Activated CD4-positive, alpha-beta T cell treated with anti-CD3 and anti-CD28 coated beads for 4 hours (primary cell): Measurements from ENCODE around the gene GPRIN1.
A peak's percentile ranks its signal among the peaks of the same experiment; 100 is the strongest.

Source experiments
- DNase-seq, 2 donors: peaks; one replicate each; pipeline ENCODE4 v3.0.0-alpha.2; 2020

Gene GPRIN1

DNA sequence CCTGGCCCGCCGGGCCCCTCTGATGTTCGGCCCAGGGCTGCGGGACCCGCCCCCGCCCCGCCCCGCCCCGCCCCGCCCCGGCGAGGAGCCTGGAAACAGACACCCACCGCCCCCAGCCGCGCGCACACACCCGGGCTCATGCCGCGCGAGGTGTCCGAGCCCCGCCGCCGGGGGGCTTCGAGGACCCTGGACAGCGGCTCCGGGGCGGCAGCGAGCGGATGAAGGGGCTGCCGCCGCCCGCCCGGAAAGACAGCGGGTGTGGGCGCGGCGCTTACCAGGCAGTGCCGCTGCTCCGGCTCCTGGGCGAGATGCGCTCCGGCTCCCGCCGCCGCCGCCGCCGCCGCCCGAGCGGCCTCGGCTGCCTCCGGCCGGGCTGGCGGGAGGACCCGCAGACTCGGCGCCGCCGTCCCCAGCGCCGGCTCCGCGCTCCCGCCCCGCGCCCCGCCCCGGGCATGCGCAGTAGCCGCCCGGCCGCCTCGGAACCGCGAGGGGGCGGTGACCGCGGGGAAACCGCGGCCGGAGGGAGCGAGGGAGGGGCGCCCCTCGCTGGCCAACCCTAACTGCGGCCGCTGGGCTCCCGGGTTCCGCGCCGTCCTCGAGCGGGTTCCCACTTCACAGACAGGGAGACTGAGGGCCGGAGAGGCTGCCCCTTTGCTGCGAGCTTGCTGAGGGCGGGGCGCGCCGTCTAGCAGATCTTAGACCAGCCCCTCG, at the start of gene GPRIN1:
Gene GPRIN1 (minus strand): TSS at position 433 of the 711 bp plus-strand sequence. CDS start 10,322 bp downstream, outside the sequence.
- peak; percentile 17 to 48 for DNase-seq

DNA sequence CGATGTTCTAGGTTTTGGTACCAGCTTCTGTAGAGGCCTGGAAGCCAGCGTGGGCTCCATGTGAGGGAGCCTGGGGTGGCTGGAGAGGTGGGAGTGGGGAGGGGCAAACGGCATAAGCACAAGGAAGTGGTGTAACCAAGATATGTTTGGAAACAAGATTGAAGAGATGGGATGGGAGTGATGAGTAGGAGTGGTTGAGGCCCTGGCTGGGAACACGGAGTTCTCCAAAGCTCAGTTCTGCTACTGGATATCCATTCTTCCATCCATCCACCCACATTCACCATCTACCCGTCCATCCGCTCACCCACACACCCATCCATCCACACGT, 49.5 kb upstream of the GPRIN1 start:
- DNase-seq, result no peak

DNA sequence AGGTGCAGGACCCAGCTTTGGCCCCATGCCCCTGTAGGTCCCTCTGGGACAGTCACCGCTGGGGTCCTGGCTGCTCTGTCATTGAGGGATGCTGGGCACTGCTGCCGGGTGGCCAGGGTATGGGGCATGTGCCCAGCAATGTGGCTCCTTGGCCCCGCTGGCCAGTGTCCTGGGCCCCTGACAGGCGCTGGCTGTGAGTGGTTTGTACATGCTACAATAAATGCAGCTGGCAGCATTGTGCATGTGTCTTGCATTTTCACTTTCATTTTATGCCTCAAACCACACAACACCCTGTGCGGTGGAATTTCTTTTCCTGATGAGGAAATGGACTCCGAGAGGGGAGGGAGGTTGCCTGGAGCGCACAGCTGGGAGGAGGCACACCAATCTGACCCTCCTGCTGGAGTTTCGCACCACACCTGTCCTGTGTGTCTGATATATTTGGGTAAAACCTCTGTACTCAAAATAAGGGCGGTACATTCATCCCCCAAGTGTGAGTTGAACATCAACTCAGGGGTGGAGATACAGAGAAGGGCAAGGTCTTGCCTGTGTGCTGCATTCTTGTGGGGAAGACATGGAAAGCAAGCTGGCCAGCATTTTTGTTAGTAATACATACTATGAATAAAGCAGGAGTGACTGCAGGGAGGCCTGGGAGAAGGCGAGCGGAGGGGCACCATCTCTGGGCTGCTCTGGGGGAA, 49.0 kb upstream of the GPRIN1 start:
- no peak for DNase-seq

DNA sequence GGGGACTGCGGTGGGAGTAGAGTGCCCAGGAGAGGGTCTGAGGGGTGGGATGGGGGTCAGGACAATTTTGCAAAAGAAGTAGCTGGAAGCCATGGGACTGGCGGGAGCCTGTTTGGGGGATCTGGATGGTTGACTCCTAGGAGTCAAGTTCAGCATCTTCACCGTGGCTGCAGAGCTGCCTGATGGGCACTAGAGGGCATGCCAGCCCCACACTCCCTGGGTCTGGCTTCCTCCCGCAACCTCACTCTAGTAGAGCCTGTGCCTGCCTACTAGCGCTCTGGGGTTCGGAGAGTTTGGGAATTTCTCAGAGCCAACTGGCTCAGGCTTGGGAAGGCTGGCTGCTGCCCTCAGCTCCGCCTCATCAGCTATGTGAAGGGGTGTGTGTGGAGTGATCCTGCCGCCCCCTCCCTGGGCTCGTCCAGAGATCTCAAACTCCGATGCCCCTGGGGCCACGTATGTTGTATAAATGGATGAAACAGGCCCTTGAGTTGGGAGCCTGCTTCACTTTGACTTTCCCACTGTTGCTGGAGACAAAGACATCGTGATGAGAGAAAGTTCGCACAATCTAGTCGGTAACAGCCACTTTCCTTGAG, 48.1 kb upstream of the GPRIN1 start:
- DNase-seq, result peak; percentile 68

DNA sequence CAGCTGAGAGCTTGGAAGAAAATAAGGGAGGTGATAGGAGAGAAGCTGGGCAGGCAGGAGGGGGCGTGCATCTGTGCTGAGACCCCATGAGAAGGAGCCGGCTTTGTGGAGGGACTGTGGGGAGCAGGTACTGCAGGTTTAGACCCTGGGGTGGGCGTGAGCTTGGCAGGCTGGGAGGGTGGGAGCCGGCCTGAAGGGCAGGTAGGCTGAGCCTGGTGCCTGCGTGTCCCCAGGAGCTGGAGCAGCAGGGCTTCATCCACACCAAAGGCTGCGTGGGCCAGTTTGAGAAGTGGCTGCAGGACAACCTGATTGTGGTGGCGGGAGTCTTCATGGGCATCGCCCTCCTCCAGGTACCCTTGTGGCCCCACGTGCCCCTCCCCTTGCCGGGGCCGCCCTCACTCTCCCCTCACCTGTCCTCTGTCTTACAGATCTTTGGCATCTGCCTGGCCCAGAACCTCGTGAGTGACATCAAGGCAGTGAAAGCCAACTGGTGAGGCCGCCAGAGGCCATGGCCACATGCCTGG, 46.6 kb upstream of the GPRIN1 start:
- DNase-seq, result no peak

DNA sequence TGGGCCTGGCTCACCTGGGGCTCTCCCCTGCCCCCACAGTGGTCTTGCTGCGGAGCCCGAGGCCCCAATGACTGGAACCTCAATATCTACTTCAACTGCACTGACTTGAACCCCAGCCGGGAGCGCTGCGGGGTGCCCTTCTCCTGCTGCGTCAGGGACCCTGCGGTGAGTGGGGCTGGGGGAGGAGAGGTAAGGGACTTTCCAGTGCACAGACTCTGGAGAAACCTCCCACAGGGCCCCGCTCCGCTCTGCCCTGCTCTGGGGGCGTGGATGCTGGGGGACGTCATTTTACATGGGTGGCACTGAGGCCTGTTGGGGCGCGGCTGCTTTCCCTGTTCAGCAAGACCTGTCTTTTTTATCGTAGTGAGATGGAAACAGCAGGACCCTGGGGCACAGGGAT, 44.9 kb upstream of the GPRIN1 start:
- DNase-seq, result peak in 1 of 2 donors; percentile 40

DNA sequence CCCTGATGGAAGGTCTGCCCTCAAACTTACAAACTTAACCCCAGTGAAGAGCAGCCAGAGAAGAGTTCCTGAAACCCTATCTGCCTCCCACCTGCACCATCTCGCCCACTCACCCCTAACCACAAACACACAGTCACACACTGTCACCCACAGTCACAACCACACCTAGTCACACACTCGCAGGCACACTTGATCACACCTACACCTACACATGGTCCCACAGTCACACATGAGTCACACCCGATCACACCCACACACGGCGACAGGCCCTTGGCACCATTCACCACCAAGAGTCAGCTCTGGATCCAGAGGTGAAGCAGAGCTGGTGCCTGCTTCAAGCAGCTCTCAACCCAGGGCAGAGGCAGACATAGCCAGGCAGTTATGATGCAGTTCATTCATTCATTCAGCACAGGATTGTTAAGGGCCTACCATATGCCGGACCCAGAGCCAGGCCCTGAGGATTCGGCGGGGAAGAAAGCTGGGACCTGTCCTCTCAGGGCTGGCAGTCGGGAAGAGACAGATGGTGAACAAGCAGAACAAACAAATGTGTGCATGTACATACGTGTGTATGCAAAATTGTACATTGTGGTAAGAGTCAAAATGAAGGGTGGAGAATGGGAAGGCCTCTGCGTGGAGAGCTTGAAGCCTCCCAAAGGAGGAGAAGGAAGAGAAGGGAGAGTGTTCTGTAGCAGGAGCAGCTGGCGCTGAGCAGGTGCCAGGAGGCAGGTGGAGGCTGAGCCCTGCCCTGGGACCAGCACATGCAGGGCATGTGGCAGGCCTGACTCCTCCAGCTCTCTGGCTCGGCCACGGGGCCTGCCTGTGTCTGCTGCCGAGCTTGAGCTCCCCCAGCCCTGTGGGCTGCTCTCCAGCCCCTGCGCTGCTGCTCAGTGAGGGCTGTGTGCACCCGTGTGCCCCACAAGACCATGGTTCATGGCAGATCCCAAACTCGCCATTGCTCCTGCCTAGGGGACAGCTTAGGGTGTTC, 43.7 kb upstream of the GPRIN1 start:
- DNase-seq, result peak; percentile 88 to 92

DNA sequence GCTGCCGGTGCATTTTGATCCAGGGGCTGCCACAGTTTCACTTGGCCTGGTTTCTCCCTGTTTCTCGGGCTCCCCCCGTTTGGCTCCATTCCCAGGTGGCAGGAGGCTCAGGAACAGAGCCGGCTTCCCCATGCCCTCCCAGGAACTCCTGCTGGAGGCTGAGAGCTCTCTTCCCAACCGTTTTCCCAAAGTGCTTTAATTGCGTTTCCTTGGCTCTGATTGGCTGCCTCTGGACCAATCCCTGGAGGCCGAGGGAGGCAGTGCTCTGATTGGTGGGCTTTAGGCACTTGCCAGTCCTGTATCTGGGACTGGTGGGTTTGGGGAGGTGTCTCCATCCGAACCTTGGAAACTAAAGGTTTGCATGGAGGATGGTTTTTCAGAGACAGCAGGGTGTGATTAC, 42.2 kb upstream of the GPRIN1 start:
- no peak for DNase-seq

DNA sequence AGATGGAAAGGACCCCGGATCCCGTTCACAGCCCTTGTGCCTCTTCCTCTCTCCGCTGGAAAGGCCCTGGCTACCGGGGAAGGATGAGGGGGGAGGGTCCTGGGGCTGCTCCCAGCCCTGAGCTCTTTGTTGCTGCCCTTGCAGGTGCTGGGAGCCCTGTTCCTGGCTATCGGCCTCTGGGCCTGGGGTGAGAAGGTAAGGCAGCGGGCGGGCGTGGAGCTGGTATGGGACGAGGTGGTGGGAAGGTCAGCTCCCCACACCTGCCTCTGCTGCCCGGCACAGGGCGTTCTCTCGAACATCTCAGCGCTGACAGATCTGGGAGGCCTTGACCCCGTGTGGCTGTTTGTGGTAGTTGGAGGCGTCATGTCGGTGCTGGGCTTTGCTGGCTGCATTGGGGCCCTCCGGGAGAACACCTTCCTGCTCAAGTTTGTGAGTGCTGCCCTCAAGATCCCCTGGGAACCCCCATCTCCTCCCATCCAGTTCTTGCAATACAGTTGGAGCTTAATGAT, 41.6 kb upstream of the GPRIN1 start:
- no peak for DNase-seq

DNA sequence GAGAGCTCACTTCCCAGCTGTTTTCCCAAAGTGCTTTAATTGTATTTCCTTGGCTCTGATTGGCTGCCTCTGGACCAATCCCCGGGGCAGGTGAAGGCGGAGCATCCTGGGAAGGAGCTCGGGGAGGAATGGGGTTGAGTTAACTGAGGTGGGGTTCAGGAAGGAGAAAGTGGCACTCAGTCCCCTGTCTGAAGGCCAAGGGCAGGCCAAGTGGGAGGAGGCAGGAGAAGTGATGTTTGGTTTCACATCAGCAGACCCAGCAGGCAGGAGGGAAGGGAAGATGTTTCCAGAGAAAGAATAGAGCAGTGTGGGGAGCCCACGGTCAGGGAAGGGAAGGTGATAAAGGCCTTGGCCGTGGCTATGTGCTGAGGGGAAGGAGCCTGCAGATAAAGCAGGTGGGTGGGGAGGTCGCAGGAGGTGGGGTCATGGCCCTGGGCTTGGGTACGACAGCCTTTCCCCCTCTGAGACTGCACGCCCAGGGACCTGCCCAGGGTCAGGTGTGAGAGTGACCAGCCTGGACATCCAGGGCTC, 40.5 kb upstream of the GPRIN1 start:
- DNase-seq, result no peak

DNA sequence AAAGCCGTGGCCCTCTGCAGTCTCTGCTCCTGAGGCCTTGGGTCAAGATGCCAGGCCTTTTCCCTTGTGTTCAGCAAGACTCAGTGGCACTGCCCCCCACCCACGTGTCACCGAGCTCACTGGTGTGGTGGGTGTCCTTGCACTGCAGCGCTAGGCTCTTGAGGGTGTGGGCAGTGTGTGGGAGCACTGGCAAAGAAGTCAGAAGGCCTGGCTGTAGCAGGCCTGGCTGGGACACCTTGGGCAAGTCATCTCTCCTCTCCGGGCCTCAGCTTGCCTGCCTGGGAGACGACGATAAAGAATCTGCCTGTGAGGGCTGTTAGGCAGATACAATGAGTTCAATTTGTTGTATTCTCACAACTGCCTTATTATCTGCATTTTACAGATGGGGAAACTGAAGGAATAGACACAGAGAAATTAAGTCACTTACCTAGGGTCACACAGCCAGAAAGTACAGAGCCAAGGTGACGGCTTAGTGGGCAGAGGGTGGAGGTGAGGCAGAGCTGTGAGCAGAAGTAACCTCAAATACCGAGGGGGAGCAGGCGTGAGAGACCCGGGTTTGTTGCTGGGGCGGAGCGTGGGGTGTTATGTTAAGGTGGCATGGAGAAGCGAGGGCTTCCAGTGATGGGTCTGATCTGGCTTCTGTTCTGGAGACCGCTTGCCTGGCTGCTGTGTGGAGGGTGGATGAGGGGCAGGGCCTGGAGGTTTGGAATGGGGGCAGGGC, 38.7 kb upstream of the GPRIN1 start:
- DNase-seq, result peak in 1 of 2 donors; percentile 41

DNA sequence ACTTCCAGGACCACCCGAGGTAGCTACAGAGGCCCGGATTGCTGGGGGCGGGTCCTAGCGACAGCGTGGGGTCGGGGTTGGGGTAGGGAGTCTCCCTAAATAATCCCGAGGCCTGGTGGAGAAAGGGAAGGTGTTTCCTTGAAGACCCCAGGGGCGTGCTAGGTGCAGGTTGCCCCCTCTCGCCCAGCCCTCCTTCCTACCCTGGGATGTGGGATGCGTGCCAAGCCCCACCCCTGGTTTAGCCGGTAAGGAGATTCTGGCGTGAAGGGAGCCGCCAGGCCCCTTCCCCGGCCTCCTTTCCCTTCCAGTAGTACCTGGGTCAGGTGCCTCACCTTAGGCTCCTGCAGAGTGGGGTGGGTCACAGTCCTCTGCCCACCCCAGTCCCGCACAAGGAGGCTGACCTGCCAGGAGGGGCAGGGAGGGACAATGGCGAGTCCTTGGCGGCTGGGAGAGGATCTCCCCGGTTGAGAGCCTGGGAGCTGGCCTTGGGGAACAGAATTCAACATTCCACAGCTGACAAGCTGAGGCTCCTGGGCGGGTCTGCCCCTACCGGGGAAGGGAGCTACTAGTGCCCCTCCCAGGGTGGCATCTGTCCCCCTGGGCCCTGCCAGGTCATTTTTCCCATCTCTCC, 38.0 kb upstream of the GPRIN1 start:
- DNase-seq, result no peak

DNA sequence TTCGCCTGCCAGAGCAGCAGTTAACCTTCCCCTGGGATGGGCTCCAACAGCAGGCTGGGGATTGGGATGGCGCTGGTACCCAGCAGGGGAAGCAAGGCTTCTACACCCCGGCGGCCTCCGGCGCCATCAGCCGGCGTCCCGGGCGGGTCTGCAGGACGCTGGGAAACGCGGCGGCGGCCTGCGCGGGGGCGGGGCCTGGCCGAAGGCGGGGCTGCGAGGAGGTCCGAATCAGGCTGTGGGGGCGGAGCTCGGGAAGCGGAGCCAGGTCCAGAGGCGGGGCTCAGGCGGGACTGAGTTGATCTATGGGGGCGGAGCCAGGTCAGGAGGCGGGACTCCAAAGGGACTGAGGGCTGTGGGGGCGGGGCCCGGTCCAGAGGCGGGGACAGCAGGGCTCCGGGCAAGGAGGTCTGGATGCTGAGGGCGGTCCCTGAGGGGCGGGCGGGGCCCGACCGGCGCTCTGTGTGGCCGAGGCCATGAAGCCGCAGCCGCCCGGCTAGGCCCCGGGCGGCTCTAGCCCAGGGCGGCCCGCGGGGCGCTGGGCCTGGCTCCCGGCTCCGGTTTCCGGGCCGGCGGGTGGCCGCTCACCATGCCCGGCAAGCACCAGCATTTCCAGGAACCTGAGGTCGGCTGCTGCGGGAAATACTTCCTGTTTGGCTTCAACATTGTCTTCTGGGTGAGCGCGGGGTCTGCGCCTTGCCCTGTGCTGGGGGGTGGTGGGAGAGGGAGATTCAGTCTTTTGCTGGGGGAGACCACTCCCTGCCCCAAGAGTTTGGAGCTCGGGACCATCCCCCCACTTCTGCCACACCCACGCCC, 37.3 kb upstream of the GPRIN1 start, which contains the start of gene TSPAN17:
Gene TSPAN17 (plus strand): TSS at position 455 of the 813 bp plus-strand sequence. CDS start 132 bp downstream, at position 587.
- peak; percentile 98 to 99 for DNase-seq

DNA sequence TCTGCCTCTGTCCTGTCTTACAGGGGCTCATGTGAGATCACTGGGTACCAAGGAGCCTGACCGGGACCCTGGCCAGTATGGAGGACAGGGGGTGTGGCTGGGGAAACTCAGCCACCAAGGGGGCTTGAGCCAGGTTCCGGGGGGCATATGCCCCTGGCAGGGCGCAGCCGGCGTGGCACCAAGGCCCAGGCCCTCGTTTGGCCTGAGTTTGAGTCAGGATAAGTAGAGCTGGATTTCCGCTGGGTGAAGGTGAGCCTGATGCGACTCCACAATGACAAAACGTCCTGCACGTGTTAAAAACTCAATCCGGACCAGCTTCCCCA, 36.7 kb upstream of the GPRIN1 start:
- DNase-seq, result no peak

DNA sequence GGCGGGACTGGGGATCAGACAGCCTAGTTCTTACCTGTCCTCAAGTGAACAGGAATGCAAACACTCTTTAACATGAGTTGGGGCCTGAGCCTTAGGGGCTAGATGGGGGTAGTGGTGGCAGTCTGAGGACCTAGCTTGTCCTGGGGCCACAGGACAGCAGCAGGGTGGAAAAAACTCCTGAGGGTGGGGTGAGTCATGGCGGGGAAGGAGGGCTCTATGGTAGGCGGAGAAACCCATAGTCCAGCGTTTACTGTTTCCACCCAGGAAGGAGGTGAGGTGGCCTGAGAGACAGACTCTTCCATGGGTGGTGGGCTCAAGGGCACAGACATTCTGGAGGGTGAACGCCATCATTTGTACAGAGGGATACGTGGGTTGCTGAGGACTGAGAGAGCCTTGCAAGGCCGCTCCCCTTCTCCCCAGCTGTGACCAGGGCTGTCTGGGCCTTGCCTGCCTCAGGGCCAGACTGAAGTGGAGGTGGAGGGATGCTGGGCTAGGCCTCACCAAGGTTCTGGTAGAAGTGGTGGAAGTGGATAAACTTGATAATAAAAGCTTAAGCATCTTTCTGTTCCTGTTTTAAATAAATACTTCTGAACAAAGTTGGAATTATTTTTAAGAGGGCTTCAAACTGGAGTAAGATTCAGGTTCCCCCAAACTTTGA, 36.2 kb upstream of the GPRIN1 start:
- no peak for DNase-seq

DNA sequence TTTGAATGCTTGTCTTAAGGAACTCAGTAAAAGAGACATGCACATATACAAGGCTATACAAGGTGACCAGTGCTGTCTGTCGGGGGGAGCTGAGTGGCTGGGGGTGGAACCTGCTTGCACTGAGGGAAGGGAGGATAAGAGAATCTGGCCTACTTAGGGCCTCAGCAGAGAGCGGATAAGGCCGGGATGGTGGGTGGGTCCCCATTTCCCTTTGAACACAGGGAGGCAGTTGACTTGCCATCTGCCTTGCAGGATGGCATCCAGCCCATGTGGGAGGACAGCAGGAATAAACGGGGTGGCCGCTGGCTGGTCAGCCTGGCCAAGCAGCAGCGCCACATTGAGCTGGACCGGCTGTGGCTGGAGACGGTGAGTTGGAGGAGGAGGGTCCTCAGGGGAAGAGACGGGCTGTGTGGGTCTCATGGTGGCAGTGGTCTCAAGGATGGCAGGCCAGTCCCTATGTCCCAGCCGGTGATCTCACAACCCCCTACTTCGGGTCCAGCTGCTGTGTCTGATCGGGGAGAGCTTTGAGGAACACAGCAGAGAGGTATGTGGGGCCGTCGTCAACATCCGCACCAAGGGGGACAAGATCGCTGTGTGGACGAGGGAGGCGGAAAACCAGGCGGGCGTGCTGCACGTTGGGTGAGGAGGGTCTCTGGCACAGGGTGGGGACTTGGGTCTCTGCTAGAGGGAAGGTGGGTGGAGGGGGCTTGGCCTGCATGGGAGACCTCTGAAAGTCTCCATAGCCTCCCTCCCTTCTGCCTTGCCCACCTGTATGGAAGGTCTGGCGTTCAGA, 35.1 kb upstream of the GPRIN1 start:
- no peak for DNase-seq

DNA sequence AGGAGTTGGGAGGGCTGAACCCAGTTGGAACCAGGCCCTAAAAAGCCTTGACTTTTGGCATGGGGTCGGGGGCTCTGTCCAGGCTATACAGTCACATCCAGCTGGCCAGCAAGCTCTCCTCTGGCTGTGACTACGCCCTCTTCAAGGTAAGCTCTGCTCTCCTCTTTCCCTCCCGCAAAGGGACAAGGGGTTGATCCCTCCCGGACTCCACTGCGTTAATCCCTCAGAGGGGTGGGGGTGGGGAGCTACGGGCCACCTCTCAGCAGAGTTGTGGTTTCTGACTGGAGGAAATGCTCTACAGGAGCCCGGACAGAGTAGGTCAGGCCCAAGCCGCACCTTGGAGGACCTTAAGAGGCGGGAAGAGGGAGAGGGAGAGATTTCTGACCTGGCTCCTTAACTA, 34.3 kb upstream of the GPRIN1 start:
- DNase-seq, result no peak

DNA sequence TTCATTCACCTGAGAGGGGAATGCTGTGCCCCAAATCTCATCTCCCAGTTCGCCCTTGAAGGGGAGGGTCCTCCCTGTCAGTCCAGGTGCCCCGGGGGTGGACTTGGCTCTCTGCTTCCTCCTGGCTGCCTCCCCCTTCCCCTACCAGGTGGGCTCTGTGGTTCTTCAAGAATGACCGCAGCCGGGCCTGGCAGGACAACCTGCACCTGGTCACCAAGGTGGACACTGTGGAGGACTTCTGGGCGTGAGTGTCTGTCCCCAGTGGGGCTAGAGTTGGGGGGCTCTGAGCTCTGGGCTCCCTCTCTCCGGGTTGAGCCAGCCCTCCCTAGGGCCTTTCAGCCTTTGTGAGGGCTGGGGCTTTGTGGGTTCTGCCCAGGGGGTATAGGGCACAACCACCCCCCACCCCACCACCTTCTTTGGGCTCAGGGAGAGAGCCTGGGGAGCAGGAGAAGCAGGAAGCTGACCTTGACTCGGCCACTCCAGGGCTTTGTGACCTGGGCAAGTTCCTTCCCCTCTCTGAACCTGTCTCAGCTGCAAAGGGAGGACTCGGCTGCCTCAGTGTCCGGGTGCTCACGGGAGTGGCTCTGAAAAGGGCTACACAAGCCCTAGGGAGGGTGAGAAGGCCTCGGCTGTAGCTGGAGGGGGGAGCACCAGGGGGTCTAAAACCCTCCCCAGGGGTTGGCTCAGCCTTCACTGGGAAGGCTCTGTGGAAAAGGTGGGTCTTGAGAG, 33.7 kb upstream of the GPRIN1 start:
- DNase-seq, result no peak
